ENCODE measurements around the gene IFNG-AS1.

- no peak for TF ChIP-seq POLR2A (IDR thresholded peaks at IDR 0.05; ENCODE audit: low read depth)
- TF ChIP-seq CTCF (IDR thresholded peaks at IDR 0.05): no peak
Observed at GRCh38 chr12:67982164-67982563, 7.1 kb upstream of the IFNG-AS1 start.

Data from esophagus muscularis mucosa (tissue), 3 donors.